PFSK-1 (cell line): ENCODE measurements around the gene PEAK3.

Experiments used
- FOXP2 ChIP-seq: optimal IDR thresholded peaks from 2 replicates; pipeline ENCODE3; 2011; ENCODE audit warnings: borderline replicate concordance, control low read depth, inconsistent platforms; ENCODE audit not compliant: insufficient read depth; ENCODE audit errors: extremely low read length, extremely low read depth
- POLR2AphosphoS5 ChIP-seq: IDR thresholded peaks from 2 replicates; pipeline ENCODE4 v1.6.1; 2012; ENCODE audit warnings: low read depth, mild to moderate bottlenecking, control low read depth, low read length, moderate library complexity
- REST ChIP-seq, 2 experiments: IDR thresholded peaks; 2 replicates each; pipeline versions ENCODE4 v1.6.1 to v1.8.0; 2011 to 2012; ENCODE audit warnings: low read depth in 2 of 2, low read length in 2 of 2, control low read depth in 1 of 2, inconsistent platforms in 1 of 2, mild to moderate bottlenecking in 1 of 2, moderate library complexity in 1 of 2; ENCODE audit not compliant: insufficient read depth in 1 of 2
- SIN3A ChIP-seq: IDR thresholded peaks from 2 replicates; pipeline ENCODE4 v1.6.1; 2012; ENCODE audit warnings: mild to moderate bottlenecking, low read length, moderate library complexity, borderline replicate concordance; ENCODE audit not compliant: insufficient read depth
- TAF1 ChIP-seq: IDR thresholded peaks from 2 replicates; pipeline ENCODE4 v1.6.1; 2012; ENCODE audit warnings: low read length, control low read depth, borderline replicate concordance; ENCODE audit not compliant: insufficient read depth

- no peak for TF ChIP-seq REST (IDR thresholded peaks at IDR 0.05; ENCODE audit: insufficient read depth in 1 of 2, low read depth in 2 of 2, low read length in 2 of 2)
- TF ChIP-seq POLR2AphosphoS5, result no peak
- no peak for TF ChIP-seq SIN3A
- TF ChIP-seq TAF1, result no peak
- TF ChIP-seq FOXP2, result no peak
Observed at GRCh38 chr19:2251106-2252054, 30.6 kb downstream of the PEAK3 start.
